ELF-1 (cell line): ENCODE results near the gene TMPRSS4.
A peak's percentile ranks its signal among the peaks of the same experiment; 100 is the strongest.

Experiments used
- DNase-seq: peaks from one replicate; pipeline ENCODE4 v3.0.0-alpha.2; 2016; ENCODE audit warnings: low read depth, low spot score

Gene TMPRSS4

GRCh38 chr11:118076754-118077281 lies at the start of gene TMPRSS4:
Gene TMPRSS4 (plus strand): TSS chr11:118077078. CDS start chr11:118077303, 225 bp downstream.
- DNase-seq, result peak; percentile 77

DNA sequence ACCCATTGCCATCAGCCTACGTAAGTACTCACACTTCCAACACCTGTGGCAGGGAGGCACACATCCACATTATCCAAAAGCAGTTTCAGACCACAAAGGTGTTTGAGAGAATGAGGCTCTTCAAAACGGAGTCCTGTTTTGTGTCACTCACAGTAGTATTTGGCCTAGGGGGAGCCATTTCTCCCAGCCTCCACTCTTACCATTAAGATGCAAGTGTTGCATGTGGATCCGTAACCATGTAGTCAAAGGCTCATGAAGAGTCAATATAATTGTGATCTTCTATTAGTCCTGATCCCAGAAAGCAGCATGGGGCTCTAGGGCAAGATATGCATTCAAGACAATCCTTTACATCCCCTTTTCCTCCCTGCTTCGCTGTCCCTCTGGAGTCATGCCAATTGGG lies 49.2 kb upstream of the TMPRSS4 start:
- no peak for DNase-seq

GRCh38 chr11:118028626-118029025 lies 48.3 kb upstream of the TMPRSS4 start:
- DNase-seq, result no peak

DNA sequence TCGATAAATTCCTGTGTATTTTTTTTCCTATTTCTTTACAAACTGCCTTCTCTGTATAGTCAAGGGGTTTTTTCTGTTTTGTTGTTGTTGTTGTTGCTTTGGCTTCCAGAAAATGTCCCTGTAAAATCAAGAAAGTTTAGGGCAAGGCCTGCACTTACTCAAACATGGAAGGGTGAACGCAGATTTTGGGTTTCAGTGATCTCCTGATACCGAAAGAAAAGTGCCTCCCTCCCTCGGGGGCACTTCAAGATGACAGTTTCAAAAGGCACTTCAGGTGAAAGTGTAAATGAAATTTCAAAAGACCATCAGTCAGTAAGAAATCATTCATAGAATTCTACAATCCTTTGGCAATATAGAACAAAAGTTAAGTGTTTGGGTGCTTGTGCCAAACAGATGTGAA lies 43.4 kb upstream of the TMPRSS4 start:
- no peak for DNase-seq

DNA sequence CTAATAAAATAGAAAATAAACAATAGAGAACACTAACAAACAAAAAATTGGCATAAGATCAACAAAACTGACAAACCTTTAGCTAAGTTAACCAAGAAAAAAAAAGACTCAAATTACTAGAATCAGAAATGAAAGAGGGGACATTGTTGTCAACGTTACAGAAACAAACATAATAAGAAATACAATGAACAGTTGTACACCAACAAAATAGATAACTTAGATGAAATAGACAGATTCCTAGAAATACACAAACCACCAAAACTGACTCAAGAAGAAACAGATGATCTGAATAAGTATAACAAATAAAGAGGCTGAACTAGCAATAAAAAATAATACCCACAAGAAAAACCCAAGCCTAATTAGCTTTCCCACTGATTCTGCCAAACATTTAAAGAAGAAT lies 34.7 kb upstream of the TMPRSS4 start:
- DNase-seq, result no peak

GRCh38 chr11:118042796-118043195 lies 34.1 kb upstream of the TMPRSS4 start:
- no peak for DNase-seq

- DNase-seq, result no peak
These were observed 31.7 kb upstream of the TMPRSS4 start for GRCh38 chr11:118045191-118045590.

DNA sequence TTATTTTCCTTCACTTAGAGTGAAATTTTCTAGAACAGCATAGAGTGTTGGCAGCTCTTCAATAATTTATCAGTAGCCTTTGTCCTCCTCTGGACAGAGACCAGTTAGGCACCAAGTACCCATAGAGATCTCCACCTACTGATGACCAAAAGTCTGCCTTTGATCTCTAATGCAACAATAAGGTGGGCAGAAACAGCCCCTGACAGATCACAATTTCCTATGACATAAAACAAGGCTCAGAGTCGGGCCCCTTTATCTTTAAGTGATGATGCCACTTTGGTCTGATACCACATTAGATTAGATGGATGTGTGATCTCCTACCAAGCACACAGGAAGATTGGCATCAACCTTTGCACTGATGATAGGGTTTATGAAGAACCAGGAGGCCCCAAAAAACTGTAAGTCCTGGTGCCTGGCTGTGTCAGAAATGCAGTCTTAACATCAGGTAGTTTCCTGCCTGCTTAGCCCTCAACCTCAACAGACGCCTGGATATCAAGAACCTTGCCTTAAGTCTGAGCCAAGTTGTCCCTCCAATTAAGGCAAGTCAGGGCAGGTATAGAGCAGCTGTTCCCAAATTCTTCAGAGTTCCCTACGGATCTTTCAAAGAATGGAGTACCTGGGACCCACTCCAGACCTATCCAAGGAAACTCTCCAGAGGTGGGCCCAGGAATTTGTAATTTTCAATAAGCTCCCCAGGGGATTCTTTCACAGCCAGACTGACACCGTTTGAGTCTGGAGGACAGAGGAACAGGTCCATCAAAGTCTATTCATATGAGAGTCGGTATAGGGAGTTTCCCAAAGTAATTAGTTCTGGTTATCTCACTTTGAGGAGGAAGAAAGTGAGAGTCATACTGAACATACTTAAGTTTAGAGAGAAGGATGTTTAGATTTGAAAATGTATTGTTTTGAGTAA lies 30.6 kb upstream of the TMPRSS4 start:
- no peak for DNase-seq

DNA sequence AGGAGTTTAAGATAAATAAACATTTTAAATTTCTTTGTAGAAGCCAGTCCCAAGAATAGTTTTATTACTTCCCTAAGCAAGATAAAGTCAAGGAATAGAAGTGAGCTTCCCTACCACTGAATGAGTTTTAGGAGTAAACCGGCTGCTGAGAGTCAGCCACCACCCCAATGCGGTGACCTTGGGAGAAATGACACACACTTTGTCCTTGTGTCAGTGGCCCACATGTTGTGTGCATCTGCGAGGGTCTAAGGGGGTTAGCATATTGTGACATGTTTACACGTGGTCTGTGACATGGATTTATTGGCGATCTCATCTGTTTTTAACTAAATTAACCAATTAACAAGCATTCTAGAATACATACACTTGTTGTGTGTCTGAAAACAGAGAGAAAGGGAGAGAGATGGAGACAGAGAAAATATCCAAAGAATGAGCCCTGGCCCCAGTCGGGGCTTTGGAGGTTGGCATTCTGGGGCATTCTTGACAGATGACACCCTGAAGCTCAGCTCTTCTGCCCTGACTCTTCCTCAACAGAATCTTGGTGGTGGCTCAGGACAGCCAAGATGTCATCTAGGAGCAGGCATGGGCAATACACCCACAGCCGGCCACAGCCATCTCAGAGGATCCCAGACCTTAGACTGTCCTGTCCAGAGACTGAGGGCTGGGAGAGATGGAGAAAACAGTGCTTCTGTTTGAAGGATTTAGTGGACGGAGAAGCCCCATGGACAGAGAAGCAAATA lies 29.7 kb upstream of the TMPRSS4 start:
- DNase-seq, result no peak

- no peak for DNase-seq
These were observed 29.1 kb upstream of the TMPRSS4 start for GRCh38 chr11:118047749-118048148.

DNA sequence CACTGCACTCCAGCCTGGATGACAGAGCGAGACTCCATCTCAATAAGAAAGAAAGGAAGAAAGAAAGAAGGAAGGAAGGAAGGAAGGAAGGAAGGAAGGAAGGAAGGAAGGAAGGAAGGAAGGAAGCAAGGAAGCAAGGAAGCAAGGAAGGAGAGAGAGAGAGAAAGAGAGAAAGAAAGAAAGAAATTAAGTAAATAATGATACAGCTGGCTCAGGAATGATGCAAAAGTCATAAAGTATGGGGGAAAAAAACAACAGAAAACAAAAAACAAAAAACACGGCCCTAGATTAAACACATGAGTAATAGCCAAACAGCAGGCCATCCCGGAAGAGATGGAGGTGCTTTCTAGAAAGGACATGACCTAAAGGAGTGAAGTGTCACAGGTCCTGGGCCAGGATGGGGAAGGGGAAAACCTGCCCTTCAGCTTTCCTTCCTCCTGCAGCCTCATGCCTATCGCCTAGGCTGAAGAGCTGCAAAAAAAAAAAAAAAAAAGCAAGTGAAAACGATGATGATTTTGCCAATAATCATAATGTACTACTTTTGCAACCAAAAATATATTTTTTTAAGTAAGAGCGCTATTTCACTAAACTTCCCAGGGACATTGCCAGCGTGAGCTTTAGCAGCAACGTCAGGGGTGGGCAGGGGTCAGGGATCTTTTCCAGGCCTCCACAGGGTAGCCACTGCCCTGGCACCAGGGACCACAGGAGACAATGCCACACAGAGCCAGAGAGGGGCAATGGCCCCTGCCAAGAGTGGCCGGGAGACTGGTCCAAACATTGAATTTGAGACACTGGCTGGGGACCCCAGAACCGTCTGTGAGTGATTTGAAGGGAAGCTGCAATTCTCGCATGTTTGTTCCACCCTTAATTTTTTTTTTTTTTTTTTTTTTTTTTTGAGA lies 28.2 kb upstream of the TMPRSS4 start:
- no peak for DNase-seq

GRCh38 chr11:118049771-118050170 lies 27.1 kb upstream of the TMPRSS4 start:
- no peak for DNase-seq

DNA sequence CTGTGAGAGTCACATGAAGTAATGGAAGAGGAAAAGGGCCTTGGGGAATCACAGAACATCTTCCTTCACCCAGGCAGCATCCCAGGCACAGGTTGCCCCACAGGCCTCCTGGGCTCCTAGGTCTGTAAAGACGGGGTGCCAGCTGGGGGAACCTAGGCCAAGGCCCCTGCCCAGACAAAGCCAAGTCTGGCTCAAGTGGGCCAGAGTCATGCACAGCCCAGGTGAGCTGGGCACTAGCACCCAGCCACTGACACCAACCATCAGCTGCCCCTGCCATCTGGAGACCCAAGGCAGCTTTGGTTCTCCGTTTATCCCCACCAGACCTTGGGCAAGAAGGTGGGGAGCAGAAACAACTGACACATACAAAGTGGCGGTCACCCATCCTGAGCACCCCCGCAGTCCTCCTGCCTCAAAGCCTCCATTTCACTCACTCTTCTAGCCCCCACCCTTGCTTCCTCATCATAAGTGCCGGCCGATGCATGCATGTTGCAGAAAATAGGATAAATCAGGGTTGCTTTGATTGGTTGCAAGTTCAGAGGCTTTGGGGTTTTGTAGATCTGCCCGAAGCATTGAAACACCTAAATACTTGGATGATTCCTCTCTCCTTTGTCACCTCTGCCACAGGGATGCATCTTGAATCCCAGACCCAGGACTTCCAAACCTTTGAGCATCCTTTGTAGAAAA lies 26.5 kb upstream of the TMPRSS4 start:
- no peak for DNase-seq

DNA sequence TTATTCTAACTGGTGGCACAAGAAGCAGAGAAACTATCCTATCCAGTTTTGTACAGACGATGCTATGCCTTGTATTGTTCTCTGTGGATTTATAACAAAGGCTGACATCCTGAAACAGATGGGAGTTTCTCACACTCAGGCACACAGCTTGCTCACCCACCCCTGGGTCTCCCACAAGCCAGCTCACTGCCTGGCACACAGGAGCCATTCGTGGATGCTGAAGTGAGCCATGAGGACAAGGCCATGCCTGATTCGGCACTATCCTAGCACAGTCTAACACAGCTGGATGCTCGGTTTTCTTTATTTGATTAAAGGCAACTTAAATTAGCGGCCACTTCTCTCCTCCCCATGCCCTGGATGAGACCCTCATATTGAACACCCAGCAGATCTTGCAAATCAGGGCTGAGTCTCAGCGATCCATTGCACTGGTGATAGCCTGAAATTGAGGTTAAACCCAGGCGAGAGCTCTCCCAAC lies 25.7 kb upstream of the TMPRSS4 start:
- no peak for DNase-seq

DNA sequence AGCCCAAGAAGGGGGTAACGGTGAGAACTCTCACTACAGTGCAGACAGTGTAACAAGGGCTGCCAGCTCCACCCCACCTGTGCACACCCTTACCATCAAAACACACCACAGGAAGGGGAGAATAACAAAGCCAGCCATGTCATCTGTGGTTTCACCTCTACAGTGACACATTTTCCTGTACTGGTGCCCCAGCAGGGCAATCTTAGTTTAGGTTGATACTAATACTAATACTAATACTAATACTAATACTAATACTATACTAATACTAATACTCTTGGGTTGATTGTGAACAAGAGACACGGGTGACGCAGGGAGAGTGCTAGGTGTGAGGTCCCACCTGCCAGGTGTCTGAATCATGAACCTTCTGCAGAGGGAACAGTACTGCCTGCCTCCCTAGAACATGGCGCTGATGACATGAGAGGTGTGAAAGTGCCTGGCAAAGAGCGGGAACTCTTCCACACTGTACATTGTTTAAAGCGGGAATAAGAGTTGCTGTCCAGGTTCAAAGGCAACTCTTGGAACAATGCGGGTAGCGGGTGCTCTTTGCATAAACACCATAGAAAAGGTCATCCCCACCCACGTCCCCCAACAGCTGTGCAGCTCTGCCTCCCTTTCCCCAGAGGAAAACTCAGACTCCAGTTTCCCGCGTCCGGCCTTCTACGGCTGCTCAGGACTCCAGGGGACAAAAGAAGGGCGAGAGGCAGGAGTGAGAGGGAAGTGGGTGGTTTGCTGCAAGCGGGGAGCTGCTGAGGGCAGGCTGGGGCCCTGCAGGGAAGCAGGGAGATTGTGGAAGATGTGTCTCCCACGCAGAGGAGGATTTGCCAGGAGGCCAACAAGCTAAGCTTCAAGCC lies 25.0 kb upstream of the TMPRSS4 start:
- no peak for DNase-seq

GRCh38 chr11:118052581-118053206 lies 24.2 kb upstream of the TMPRSS4 start:
- DNase-seq, result no peak

DNA sequence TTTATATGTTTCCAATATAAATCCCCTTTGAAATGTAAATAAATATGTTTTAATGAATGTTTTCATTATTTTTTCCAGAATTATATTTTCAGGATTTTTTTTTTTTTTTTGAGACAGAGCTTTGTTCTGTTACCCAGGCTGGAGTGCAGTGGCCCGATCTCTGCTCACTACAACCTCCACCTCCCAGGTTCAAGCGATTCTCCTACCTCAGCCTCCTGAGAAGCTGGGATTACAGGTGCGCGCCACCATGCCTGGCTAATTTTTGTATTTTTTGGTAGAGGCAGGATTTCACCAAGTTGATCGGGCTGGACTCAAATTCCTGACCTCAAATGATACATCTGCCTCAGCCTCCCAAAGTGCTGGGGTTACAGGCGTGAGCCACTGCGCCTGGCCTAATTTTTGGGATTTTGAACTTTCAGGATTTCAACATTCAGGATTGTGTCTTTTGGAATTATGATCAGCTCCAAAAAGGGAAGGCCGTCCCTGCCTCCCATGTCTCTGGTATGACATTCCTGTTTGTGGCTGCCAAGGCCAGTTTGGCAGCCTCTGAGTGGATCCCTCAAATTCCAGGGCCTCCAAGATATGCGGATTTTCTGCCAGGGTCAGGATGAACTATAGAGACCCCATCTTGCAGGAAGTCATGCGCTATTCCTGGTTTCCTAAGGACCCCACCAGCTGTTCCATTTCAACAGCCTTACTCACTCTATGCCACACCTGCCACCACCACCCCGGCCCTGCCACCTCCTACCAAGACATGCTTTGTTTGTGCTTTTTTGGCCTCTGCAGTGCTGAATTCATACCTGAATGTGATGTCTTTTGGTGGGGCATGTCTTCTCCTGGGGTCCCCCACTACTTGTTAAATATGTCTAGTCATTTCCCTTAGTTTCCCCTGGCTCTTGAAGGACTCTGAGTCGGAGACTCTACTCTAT lies 21.9 kb upstream of the TMPRSS4 start:
- DNase-seq, result no peak

DNA sequence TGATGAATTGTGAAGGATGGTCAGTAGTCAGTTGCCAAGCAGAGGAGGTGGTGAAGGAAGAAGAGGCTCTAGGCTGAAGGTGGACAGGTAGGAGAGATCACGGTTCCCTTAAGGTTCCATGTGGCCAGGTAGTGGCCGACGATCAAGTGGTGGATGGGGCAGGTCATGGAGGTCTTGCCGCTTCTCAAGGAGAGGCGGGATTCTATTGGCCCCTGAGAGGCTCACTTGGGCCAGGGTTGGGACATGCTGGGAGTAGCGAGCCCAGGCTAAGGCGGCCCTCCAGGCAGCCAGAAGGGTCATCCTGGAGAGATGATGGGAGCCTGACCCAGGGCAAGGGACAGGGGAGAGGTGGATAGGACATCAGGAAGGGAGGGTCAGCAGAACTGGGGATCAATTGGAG lies 20.9 kb upstream of the TMPRSS4 start:
- no peak for DNase-seq
